Melanocyte of skin (primary cell): ENCODE results near the gene TFPI. TPM values are rescaled to one million over a fixed set of nuclear protein-coding genes. Genes with fewer than 3 reads are reported as not detected.

ENCODE experiments used
- small RNA-seq, 2 donors: library from RNA; depleted of rRNA; stranded (forward); fragments of <200 nt; gene quantifications; one replicate each; pipeline ENCODE3, GENCODE V24; 2012
- total RNA-seq, 2 donors: library from RNA; depleted of rRNA; stranded (reverse); fragments of >200 nt; gene quantifications; 2 replicates each; pipeline ENCODE4 v1.2.3, GENCODE V29; 2012

Gene TFPI
- 1 to 10 TPM; 9.0 to 9.6 TPM for total RNA-seq

GRCh38 chr2:187554011-187554703 lies at the start of gene TFPI:
TSS of gene TFPI (minus strand) at chr2:187554435. CDS start at chr2:187503768, 50,667 bp downstream.

Small RNAs within 50 kb of the gene (small RNA-seq; reads per million reads assigned to genes)
- 0 reads per million in 2 donors for gene GAPDHP59

Other genes starting within 250 kb of the TFPI start
- gene CALCRL, start 106.2 kb downstream of the TFPI start, total RNA-seq: under 1 TPM; under 0.01 to 0.33 TPM